OCI-LY7 (cell line): Measurements from ENCODE around the gene RNF222. TPM values are rescaled to one million over a fixed set of nuclear protein-coding genes. Genes with fewer than 3 reads are reported as not detected.

Source experiments
- BruUV-seq: library from RNA; stranded (reverse); fragments of 400-500 nt; replicated peaks from 2 replicates; lab custom pipeline; 2021; lab: Mats Ljungman, UMichigan
- CTCF ChIA-PET: fragments of 300-600 bp; sonication (Branson Sonifier 250); formaldehyde crosslinking; loops from one replicate; lab custom pipeline; 2022; ENCODE audit warnings: antibody characterized with exemption; ENCODE audit not compliant: unreplicated experiment; lab: Charles Lee
- POLR2A ChIA-PET: fragments of 300-600 bp; sonication (Branson Sonifier 250); formaldehyde crosslinking; loops from one replicate; lab custom pipeline; 2022; ENCODE audit warnings: antibody characterized with exemption; lab: Charles Lee
- DNase-seq: peaks from one replicate; pipeline ENCODE4 v3.0.0-alpha.2; 2015; ENCODE audit warnings: low spot score
- H2AFZ ChIP-seq: fragments of 200-600 bp; sonication (generic), shearing (Covaris generic); 2 replicates; pipeline ENCODE4 v1.6.1; 2014; ENCODE audit warnings: mild to moderate bottlenecking, antibody characterized with exemption, low read length, moderate library complexity
- H3K27ac ChIP-seq: fragments of 200-600 bp; sonication (generic); 2 replicates; pipeline ENCODE4 v1.5.1; 2014; ENCODE audit warnings: mixed run types, low read depth, mild to moderate bottlenecking, moderate library complexity, low read length, inconsistent platforms; ENCODE audit not compliant: poor library complexity, severe bottlenecking
- H3K36me3 ChIP-seq: fragments of 200-600 bp; sonication (generic); 2 replicates; pipeline ENCODE4 v1.6.1; 2014; ENCODE audit warnings: mild to moderate bottlenecking, antibody characterized with exemption, low read length, moderate library complexity, mixed read lengths; ENCODE audit not compliant: insufficient read depth
- H3K4me1 ChIP-seq: fragments of 200-600 bp; sonication (generic); 2 replicates; pipeline ENCODE4 v1.5.1; 2014; ENCODE audit warnings: mild to moderate bottlenecking, low read length; ENCODE audit not compliant: insufficient read depth, poor library complexity, severe bottlenecking
- H3K4me2 ChIP-seq: fragments of 200-600 bp; sonication (generic); 2 replicates; pipeline ENCODE4 v1.6.1; 2014; ENCODE audit warnings: mild to moderate bottlenecking, low read length
- H3K4me3 ChIP-seq: fragments of 200-600 bp; sonication (generic); 2 replicates; pipeline ENCODE4 v1.5.1; 2014; ENCODE audit warnings: mild to moderate bottlenecking, low read depth, low read length; ENCODE audit not compliant: poor library complexity, severe bottlenecking
- H3K79me2 ChIP-seq: fragments of 200-600 bp; sonication (generic); 2 replicates; pipeline ENCODE4 v1.6.1; 2016; ENCODE audit warnings: low read depth, mild to moderate bottlenecking, low read length, moderate library complexity, mixed read lengths; ENCODE audit not compliant: insufficient read depth
- H3K9me2 ChIP-seq: fragments of 200-600 bp; sonication (generic); 2 replicates; pipeline ENCODE4 v1.6.1; 2016; ENCODE audit warnings: mild to moderate bottlenecking, low read length, mixed read lengths; ENCODE audit not compliant: insufficient read depth
- H3K9me3 ChIP-seq: fragments of 200-600 bp; sonication (generic); 2 replicates; pipeline ENCODE4 v1.6.1; 2014; ENCODE audit warnings: mild to moderate bottlenecking, mixed run types, low read length, mixed read lengths
- H4K20me1 ChIP-seq: fragments of 200-600 bp; sonication (generic); 2 replicates; pipeline ENCODE4 v1.6.1; 2014; ENCODE audit warnings: mild to moderate bottlenecking, antibody characterized with exemption, low read length, moderate library complexity, mixed read lengths; ENCODE audit not compliant: insufficient read depth
- CTCF ChIP-seq: fragments of 200-600 bp; sonication (generic); conservative IDR thresholded peaks from 2 replicates; pipeline ENCODE4 v1.5.1; 2014; ENCODE audit warnings: mild to moderate bottlenecking, antibody characterized with exemption, low read length, moderate library complexity, mixed read lengths
- EZH2phosphoT487 ChIP-seq: fragments of 200-600 bp; sonication (generic); IDR thresholded peaks from 2 replicates; pipeline ENCODE4 v1.6.1; 2018; ENCODE audit warnings: low read depth, borderline replicate concordance, mild to moderate bottlenecking, mixed run types, antibody characterized with exemption, low read length, moderate library complexity, mixed read lengths
- intact Hi-C: fragments of 100-400 bp; cut with micrococcal nuclease; formaldehyde crosslinking; loops from one replicate; pipeline ENCODE4 v1.10.0; 2022; ENCODE audit not compliant: unreplicated experiment
- total RNA-seq, 2 experiments: library from RNA; depleted of rRNA in 1 of 2; stranded (reverse); fragments of >200 nt in 1 of 2; shearing (Covaris generic) in 1 of 2; gene quantifications; 2 replicates each; pipeline ENCODE4 v1.2.3, GENCODE V29; 2014 to 2022

The RNF222 gene
- total RNA-seq, 2 experiments from 2014 or later = 0.06 to 0.15 TPM

- TF ChIP-seq CTCF (peak; percentile 11; the same call in 1 of the 2 replicates), EZH2phosphoT487 (no peak)
- Histone ChIP-seq H3K4me3 (peak overlapping the region; percentile 99), H3K9me3 (no peaks in the 10 kb centered on the region), H3K9me2 (no peaks in the 10 kb centered on the region), H4K20me1 (0 out of 2 replicates have a peak, but pooled peaks cover 7% of the 10 kb centered on the region), H3K27ac (peak overlapping the region; percentile 70), H2AFZ (peak overlapping the region; percentile 74), H3K79me2 (peaks cover 46% of the 10 kb centered on the region), H3K4me1 (peaks cover 15% of the 10 kb centered on the region), H3K4me2 (peak overlapping the region; percentile 99), H3K36me3 (peaks cover 14% of the 10 kb centered on the region)
- DNase-seq = peak; percentile 65
- intact Hi-C loops = loop anchor here (5.0 kb wide), 1 partner anchor 196 kb away; the partner anchor contains the start of gene MYH10
- POLR2A ChIA-PET = interaction anchor here (0.6 to 1.2 kb wide), 10 partner anchors 10 to 292 kb away, joined by 3 to 6 read pairs (median 4); partner anchors contain the start of genes KRABD2 and MYH10
- BruUV-seq = no TSS peak
- CTCF ChIA-PET = no interaction called here
Measured at GRCh38 chr17:8436169-8436843, 38.7 kb upstream of the RNF222 start.

- Histone ChIP-seq H3K9me2 (no peaks in the 10 kb centered on the region), H3K4me1 (peaks cover 15% of the 10 kb centered on the region), H3K36me3 (peaks cover 14% of the 10 kb centered on the region), H3K79me2 (peaks cover 38% of the 10 kb centered on the region), H2AFZ (peak within 1 kb of the TSS; percentile 97), H4K20me1 (0 out of 2 replicates have a peak, but pooled peaks cover 7% of the 10 kb centered on the region), H3K4me3 (peak within 1 kb of the TSS; percentile 99), H3K4me2 (peak within 1 kb of the TSS; percentile 99), H3K27ac (peak within 1 kb of the TSS; percentile 70), H3K9me3 (no peaks in the 10 kb centered on the region)
- POLR2A ChIA-PET = interaction anchor here (0.5 to 1.1 kb wide), 7 partner anchors 9 to 293 kb away, joined by 3 to 6 read pairs (median 3); partner anchors contain the start of gene KRABD2
- TF ChIP-seq EZH2phosphoT487 (no peak), CTCF (no peak)
- CTCF ChIA-PET = no interaction called here
- intact Hi-C loops = loop anchor here (1.0 to 5.0 kb wide), 2 partner anchors 52 to 197 kb away; partner anchors contain the start of genes MYH10 and RPL26
- BruUV-seq = TSS peak; percentile 91
- peak; percentile 97 for DNase-seq
Measured at GRCh38 chr17:8435245-8436168, 37.9 kb upstream of the RNF222 start, which contains the start of gene NDEL1. Gene NDEL1, plus strand, starts transcription at chr17:8435884. Its CDS starts 8,388 bp downstream, at chr17:8444272.
